Activated CD8-positive, alpha-beta memory T cell treated with anti-CD3 and anti-CD28 coated beads, Interleukin-2, amount 50 U/mL, for 24 hours (primary cell): Measurements from ENCODE around the gene PCLO.
"Not testable (repeated sequence)": the region's sequence is repeated elsewhere in the genome, so short reads cannot be mapped to it uniquely, and the experiment has no call there.

Source experiments
- DNase-seq: peaks from one replicate; pipeline ENCODE4 v3.0.0-alpha.2; 2020; ENCODE audit errors: extremely low read depth

PCLO gene

DNA sequence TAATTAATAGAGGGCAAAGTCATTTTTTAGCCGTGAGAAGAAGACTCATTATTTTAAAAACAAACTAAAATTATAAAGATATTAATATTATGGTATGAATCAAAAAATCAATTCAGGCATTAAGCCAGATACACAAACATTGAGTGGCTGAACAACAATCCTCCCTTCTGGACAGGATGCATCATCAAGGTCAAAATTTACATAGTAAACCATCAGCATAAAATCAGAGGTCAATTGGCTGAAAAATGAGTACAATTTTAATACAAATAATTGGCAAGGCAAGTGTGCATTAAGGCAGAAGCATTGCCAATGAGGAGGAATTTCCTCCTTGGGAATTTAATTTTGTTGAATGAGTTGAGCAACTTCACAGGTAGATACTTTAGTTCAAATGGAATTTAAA, 108.2 kb downstream of the PCLO start:
- DNase-seq: no peak

DNA sequence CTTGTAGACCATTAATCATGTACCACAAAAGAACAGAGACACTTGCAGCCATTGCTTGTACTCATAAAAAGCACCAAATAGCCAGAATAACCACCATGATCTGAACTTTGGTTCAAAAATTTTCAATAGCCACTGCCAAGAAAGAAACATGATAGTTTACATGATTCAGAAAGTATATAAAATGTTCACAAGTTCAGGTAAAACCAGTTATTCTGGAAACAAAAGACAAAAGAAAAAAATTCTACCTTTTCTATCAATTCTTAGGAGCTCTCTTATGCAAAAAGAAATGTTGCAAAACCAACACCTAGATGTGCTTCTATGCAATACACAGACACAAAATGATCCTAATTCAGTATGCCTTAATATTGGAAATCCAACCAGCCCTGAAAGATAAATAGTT, 108.7 kb downstream of the PCLO start:
- DNase-seq: no peak

DNA sequence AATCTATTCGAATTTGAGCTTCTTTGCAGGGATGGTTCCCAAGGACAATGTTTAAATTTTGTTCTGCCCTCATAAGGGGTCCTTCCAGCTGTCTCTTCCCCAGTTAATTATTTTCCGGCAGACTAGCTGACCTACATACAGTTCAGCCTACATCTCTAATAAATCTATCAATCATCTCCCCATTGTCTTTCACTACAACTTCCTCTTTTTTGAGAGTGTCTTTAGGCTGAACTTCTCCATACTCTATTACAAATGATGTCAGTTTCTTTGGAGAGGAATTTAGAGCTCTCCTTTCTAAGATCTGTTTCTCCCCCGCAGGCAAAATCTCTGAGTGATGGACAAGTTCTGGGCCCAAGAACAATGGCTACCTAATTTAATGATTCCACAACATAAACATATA, 122.2 kb downstream of the PCLO start:
- no peak for DNase-seq

DNA sequence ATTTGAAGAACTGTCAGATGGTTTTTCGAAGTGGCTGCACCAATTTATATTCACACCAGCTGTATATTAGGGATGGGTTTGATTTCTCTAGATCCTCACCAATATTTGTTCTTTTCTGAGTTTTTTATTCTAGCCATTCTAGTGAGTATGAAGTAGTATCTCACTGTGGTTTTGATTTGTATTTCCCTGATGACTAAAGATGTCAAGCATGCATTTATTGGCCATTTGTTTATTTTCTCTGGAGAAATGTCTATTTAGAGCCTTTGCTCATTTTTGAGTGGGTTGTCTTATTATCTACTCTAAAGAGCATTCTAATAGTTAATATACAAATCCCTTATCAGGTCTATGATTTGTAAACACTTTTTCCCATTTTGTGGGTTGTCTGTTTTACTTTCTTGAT, 123.9 kb downstream of the PCLO start:
- DNase-seq: no peak

DNA sequence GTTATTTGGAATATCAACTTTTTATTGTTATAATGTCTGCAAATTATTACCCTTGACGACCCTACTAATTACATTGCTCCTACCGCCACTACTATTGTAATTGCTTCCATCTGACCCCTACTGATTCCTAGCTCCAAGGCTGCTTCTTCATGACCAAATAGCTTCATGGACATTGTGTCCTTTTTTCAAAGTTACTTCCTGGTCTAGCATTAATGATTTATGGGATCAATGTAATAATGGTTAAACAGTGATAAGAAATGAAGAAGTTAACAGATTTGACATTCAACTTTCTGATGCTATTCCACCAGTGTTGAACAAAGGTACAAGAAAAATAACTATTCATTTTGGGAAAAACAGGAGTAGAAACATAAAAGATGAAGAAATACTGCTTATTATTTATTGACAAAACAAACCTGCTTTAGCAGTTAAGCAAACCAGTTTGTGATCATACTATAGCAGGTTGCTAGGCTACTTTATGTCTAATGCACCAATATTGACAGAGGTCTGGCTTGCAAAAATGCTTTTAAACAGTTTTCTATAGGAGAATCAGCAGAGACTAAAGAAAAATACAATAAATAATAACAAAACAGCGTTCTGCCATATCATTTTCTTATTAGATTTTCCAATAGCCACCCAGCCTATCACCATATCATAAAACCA, 125.8 kb downstream of the PCLO start:
- DNase-seq: no peak

DNA sequence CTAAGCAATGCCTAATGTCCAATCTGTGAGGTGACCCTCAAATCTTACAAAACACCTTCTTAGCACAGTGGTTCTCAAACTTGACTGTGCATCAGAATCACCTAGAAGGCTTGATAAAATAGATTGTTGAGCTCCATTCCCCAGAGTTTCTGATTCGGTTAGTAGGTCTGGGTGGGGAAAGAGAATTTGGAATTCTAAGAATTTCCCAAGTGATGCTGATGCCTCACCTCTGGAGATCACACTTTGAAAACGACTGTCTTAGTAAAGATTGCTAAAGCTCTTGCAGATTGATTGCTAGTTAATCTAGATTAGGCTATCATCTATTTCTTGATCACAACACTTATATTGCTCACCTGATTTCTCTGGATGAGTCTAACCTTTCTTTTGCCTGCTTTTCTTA, 126.6 kb downstream of the PCLO start:
- DNase-seq: no peak

DNA sequence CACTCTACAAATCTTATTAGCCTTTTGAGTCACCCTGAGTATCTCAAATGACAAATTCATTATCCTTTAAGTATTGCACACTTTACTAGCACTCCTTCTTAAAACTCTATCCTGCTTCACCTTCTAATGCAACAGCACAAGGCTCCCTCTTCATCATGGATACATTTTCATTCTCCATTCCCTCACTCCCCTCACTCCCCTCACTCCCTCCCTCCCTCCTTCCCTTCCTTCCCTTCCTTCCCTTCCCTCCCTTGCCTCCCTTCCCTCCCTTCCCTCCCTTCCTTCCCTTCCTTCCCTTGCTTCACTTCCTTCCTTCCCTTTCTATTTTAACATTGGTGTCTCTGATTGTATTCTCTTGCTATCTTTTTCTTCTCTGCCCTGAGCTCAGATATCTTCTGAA, 130.5 kb downstream of the PCLO start:
- no peak for DNase-seq

DNA sequence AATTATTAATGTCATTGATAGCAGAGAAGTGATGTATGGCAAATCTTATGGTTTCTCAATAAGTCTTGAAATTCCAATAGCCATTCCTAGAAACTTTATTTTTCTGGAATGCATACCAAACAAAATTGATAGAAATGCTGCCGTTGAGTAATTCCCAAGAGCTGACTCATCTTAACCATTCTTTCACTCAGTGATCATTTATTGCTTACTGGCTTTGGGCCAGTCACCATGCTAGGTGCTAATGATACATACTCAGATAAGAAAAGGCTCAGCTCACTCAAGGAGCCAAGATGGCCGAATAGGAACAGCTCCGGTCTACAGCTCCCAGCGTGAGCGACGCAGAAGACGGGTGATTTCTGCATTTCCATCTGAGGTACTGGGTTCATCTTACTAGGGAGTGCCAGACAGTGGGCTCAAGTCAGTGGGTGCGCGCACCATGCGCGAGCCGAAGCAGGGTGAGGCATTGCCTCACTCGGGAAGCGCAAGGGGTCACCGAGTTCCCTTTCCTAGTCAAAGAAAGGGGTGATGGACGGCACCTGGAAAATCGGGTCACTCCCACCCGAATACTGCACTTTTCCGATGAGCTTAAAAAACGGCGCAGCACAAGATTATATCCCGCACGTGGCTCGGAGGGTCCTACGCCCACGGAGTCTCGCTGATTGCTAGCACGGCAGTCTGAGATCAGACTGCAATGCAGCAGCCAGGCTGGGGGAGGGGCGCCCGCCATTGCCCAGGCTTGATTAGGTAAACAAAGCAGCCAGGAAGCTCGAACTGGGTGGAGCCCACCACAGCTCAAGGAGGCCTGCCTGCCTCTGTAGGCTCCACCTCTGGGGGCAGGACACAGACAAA, 138.6 kb downstream of the PCLO start:
- DNase-seq: not testable (repeated sequence)

DNA sequence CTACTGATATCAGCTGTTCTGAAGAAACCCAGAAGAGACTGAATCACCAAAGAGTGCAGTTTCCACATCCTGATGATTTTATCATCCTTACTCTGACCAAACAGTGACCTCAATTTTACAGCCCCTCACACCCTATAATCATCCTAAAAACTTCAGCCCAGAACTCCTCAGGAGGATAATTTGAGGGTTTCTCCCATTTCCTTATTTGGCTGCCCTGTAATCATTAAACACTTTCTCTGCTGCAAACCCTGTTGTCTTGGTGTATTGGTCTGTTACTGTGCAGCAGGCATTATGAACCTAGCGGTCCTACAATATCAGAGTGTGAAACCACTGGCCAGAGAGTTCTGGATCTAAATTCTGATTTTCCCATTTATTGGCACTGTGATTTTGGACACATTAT, 141.7 kb downstream of the PCLO start:
- no peak for DNase-seq

DNA sequence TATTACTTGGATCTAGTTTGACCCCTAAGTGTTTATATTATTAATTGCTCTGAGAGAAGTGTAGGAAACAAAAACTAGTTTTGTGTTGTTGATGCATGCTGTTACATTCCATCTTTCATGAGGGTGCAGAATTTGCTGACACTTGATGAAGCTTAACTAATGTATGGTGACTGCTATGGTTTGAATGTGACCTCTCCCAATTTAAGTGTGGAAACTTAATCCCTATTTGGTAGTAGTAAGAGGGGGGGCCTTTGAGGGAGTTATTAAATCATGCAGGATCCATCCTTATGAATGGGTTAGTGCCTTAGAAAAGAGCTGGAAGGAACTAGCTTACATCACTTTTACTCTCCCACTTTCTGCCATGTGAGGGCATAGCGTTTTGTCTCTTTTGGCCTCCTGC, 142.5 kb downstream of the PCLO start:
- DNase-seq: no peak

DNA sequence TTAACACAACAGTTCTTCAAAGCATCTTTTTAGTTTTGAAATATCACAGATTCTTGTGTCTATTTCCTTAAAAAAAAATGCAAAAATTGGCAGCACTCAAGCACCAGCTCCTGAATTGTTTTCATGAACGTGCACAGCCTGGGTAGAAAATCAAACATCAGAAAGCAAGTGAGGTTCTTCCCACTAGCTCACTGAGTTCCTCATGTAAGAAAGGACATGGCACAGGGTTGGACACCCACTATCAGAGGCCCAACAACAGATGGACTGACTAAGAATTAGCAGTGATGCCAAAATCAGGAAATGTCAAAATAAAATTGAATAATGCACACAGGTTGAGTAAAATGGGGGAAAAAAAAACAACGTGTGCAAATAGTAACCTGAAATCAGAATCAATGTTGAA, 146.8 kb downstream of the PCLO start:
- no peak for DNase-seq

DNA sequence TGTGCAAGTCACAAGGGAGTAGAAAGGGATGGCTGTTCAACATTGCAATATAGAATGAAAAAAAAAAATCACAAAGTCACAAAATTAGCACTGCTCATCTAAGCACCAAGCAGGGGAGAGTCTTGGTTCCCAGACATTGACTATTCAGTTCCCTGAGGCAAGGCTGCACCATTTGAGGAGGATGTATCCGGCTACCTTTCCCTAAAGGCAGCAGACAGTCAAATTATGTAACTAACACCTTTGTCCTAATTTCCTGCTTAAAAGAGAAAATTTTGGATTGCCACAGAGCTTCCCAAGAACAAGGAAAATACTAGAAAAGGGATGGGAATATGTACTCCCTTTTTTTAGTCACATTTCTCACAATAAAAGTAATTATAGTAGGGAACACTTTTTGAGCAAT, 148.1 kb downstream of the PCLO start:
- DNase-seq: no peak

DNA sequence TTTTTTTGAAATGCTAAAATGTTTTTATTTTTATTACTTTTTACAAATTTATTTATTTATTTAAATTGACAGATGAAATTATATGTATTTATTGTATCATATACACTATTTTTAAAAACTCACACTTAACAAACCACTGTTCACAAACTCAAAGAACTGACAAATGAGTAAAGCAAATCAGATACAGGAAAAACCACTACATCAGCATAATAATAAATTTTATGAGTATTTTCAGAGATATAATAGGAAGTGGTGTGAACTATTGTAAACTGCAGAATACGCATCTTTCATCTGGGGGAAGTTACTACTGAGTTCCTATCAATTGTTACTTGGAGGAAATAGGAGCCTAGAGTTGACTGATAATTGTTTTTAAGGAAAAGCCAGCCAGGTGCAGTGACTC, 150.7 kb downstream of the PCLO start:
- DNase-seq: no peak

DNA sequence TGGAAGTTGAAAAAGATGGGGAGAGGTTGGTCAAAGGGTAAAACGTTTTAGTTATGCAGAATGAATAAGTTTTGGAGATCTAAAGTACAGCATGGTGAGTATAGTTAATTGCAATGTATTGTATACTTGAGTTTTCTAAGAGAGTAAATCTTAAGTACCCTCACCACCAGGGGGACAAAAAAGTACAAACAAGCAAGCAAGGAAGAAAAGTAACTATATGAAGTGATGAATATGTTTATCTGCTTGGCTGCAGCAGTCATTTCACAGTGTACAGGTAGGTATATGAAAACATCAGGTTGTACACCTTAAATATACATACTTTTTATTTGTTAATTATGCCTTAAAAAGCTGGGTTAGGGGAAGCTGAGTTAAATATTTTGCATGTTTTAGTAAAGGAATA, 157.3 kb downstream of the PCLO start:
- DNase-seq: no peak

DNA sequence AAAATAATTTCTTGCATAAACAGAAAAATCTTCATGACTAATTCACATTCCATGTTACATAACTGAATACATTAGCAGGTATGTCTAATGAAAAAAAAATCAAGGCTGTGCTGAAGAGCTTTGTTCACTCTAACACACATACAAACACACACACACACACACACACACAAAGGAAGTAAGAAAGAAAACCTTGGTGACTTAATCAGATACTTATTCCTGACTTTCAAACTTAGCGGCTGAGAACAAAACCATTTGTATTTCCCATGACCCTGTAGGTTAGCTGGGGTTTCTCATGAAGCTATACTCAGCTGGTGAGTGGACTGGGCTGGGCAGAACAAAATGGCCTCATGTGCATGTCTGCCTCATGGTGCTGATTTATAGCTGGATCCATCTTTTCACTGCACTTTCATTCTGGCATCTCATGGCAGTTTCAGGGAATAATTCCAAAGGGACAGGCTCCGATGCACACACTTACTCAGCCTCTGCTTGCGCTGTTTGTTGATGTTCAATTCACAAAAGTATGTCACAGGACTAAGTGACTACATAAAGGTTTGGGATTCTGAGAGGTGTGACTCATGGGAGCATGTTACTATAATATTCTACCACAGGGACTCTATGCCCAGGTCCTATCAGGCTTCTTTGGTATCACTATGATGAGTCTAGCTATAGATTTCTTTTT, 161.2 kb downstream of the PCLO start:
- no peak for DNase-seq

DNA sequence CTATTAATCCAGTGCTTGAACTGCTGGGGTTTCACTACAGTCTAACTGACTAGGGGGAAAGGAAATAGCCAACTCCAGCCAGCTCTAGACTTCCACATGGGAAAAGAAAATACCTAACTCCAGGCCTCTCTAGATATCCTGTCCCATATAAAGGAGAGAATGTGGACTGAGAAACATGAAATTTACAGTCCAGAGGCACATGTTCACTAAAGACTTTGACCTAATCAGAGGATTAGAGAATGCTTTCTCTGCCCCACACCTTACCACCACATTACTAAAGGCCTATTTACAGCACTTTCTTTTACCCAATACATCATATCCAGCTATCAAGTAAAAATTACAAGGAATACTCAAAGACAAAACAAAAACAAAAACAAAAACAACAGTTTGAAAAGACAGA, 164.2 kb downstream of the PCLO start:
- no peak for DNase-seq

DNA sequence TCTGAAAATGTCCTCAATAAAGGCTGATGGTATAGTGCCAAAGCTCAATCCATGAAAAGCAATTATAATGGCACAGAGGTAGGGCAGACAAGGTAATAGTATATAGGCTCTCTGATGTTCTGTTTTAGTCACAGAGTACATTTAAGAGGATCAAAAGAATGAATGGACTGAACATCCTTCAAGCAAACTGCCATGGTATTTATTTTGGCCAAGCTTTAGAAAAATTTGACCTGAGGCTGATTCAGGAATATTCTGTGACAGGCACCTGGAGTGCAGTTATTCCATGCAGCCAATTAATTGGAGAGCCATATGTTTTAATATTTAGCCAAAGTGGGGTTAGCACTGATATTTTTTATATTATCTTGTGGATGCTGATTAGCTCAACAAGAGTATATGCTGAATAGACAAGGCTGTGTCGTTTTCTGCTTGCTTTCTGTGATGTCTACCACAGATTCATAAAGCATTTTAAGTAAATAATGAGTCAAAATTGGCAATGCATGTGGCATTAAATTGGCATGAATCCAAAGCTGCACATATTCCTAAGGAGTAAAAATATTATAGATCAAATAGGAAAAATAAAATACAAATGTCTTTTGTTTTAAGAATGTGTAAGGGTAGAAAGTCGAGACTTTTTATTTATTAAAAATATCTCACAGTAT, 177.4 kb downstream of the PCLO start:
- no peak for DNase-seq

DNA sequence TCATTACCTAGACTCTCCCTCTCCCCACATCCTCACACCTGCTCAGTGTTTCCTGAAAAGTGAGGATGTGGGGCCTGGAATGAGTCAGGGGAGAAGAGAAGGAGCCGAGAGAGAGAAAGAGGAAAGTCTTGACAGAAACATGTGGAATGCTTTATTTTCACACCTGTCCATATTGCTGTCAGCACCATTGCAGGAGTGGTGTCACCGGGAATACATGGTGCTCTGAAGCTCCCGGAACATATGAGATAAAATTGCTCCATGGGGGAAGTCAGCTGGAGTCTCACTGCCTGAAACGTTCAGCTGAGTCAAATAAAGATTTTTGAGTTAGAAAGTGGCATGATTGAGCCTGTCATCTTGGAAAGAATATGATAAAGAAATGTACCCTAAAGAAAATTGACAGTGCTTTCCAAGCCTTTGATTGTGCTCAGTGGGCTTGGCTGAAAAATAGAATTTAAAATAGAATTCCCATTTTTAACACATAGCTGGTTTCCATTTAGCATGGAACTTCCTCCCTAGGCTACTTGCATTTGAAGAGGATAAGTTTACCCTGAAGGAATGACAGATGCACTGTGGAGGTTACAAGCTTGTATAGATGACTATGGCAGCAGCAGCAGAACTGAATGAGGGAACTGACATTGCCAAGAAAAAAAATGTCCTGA, 182.4 kb downstream of the PCLO start:
- DNase-seq: no peak

DNA sequence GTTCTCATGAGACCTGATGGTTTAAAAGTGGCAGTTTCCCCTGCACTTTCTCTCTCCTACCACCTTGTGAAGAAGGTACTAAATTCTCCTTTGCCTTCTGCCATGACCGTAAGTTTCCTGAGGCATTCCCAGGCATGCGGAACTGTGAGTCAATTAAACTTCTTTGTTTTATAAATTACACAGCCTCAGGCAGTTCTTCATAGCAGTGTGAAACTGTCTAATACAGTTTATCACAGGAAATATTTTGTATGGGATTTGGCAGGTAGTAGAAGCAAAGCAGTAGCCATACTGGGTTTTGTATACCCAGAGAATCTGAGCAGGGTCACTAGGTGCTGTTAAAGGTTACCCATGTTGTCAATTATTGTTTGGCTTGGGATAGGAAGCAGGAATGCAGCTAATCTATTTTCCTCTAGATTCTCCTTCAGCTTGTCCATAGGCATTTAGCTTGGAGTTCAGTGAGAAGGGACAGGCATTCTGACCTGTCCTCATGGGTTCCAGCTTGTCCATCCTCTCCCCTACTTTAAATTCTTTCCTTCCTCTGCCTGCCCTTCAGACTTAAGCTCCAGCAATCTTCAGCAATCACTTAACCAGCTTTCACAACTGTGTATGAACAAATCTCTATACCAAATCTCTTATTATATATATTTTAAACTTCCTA, 186.7 kb downstream of the PCLO start:
- DNase-seq: no peak

DNA sequence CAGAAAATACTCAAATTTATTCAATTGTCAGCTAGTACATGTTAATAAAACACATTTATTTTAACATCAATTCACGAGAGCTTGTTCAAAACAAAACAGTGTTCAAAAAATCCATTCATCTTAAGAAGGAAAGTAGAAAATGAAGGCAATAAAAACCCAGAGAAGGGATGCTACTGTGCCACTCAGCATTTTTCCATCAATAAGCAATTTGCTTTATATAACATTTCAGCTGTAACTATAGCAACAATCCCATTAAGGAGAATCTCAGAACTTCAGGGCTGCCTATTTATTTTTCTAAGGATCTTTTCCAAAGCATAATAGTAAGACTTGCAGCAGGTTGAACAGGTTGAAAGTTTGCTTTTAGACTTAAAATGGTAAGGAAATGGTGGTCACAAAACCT, 190.5 kb downstream of the PCLO start:
- DNase-seq: no peak
